HEK293T (cell line): Measurements from ENCODE around the gene KIRREL3.

Source experiments
- CTCF ChIA-PET: fragments of 350-600 bp; formaldehyde crosslinking; extraction: SDS; loops from one replicate; lab custom pipeline; 2021; ENCODE audit warnings: antibody characterized with exemption, inconsistent platforms; lab: Yijun Ruan, JAX
- POLR2A ChIA-PET: fragments of 350-600 bp; formaldehyde crosslinking; extraction: SDS; loops from one replicate; lab custom pipeline; 2020; ENCODE audit warnings: antibody characterized with exemption, inconsistent platforms; lab: Yijun Ruan, JAX
- DNase-seq: peaks from one replicate; pipeline ENCODE4 v3.0.0; 2012; ENCODE audit warnings: mixed read lengths; ENCODE audit errors: extremely low spot score
- ARNT ChIP-seq: fragments of 450-650 bp; IDR thresholded peaks from 2 replicates; pipeline ENCODE4 v1.6.1; 2017; ENCODE audit warnings: mild to moderate bottlenecking
- BHLHE40 ChIP-seq: fragments of 450-650 bp; IDR thresholded peaks from 2 replicates; pipeline ENCODE4 v1.6.1; 2016; ENCODE audit warnings: mild to moderate bottlenecking, moderate library complexity, borderline replicate concordance
- CTBP1 ChIP-seq: fragments of 450-650 bp; IDR thresholded peaks from 2 replicates; pipeline ENCODE4 v1.6.1; 2016; ENCODE audit warnings: borderline replicate concordance
- ELF4 ChIP-seq: fragments of 450-650 bp; IDR thresholded peaks from 2 replicates; pipeline ENCODE4 v1.6.1; 2017; ENCODE audit warnings: antibody characterized with exemption
- FOXA1 ChIP-seq: fragments of 450-650 bp; IDR thresholded peaks from 2 replicates; pipeline ENCODE4 v1.6.1; 2016; ENCODE audit warnings: mild to moderate bottlenecking
- FOXK2 ChIP-seq: fragments of 450-650 bp; IDR thresholded peaks from 2 replicates; pipeline ENCODE4 v1.6.1; 2016; ENCODE audit warnings: mild to moderate bottlenecking
- FOXM1 ChIP-seq: fragments of 450-650 bp; IDR thresholded peaks from 2 replicates; pipeline ENCODE4 v1.6.1; 2017; ENCODE audit warnings: mild to moderate bottlenecking, borderline replicate concordance
- HDGF ChIP-seq: fragments of 450-650 bp; IDR thresholded peaks from 2 replicates; pipeline ENCODE4 v1.6.1; 2017; ENCODE audit warnings: antibody characterized with exemption, borderline replicate concordance
- L3MBTL2 ChIP-seq: fragments of 450-650 bp; conservative IDR thresholded peaks from 2 replicates; pipeline ENCODE4 v1.6.1; 2016; ENCODE audit warnings: mild to moderate bottlenecking
- LEF1 ChIP-seq: fragments of 450-650 bp; IDR thresholded peaks from 2 replicates; pipeline ENCODE4 v1.6.1; 2017; ENCODE audit warnings: mild to moderate bottlenecking, borderline replicate concordance
- NFRKB ChIP-seq: fragments of 450-650 bp; IDR thresholded peaks from 2 replicates; pipeline ENCODE4 v1.6.1; 2016; ENCODE audit warnings: mild to moderate bottlenecking, moderate library complexity
- SP1 ChIP-seq: fragments of 450-650 bp; IDR thresholded peaks from 2 replicates; pipeline ENCODE4 v1.6.1; 2017
- SUZ12 ChIP-seq: fragments of 450-650 bp; IDR thresholded peaks from 2 replicates; pipeline ENCODE4 v1.6.1; 2016; ENCODE audit warnings: mild to moderate bottlenecking
- TARDBP ChIP-seq: fragments of 450-650 bp; IDR thresholded peaks from 2 replicates; pipeline ENCODE4 v1.6.1; 2016
- ZNF384 ChIP-seq: fragments of 450-650 bp; IDR thresholded peaks from 2 replicates; pipeline ENCODE4 v1.6.1; 2016
- TF ChIP-seq, protein P1 (sequence below): fragments of 450-650 bp; IDR thresholded peaks from 2 replicates; pipeline ENCODE4 v1.6.1; 2016

The KIRREL3 gene

DNA sequence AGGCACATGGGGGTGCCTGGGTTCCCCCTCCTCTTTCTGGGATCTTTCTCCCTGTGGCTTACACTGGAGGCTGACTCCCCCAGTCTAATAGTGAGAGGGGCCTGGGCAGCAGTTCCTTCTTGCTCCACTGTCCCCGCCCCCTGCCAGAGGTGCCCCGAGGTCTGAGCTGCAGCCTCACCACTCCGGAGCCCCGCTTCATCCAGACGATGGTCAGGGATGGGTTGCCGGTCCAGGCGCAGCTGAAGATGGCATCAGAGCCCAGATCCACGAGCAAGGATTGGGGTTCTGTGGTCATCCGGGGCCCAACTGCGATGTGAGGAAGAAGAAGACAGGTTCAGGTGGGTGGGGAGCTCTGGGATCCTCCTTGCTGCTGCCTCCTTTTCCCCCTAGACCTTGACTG, 554.0 kb downstream of the KIRREL3 start:
- POLR2A ChIA-PET = no interaction called here
- no peak for DNase-seq
- no peak for TF ChIP-seq NFRKB
- TF ChIP-seq SP1 = no peak
- TF ChIP-seq FOXM1 = no peak
- TF ChIP-seq LEF1 = no peak
- TF ChIP-seq BHLHE40 = no peak
- TF ChIP-seq ARNT = no peak
- TF ChIP-seq, protein P1, sequence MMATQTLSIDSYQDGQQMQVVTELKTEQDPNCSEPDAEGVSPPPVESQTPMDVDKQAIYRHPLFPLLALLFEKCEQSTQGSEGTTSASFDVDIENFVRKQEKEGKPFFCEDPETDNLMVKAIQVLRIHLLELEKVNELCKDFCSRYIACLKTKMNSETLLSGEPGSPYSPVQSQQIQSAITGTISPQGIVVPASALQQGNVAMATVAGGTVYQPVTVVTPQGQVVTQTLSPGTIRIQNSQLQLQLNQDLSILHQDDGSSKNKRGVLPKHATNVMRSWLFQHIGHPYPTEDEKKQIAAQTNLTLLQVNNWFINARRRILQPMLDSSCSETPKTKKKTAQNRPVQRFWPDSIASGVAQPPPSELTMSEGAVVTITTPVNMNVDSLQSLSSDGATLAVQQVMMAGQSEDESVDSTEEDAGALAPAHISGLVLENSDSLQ = no peak
- no peak for TF ChIP-seq TARDBP
- no peak for TF ChIP-seq SUZ12
- no peak for TF ChIP-seq ZNF384
- TF ChIP-seq L3MBTL2 = no peak
- no peak for TF ChIP-seq FOXK2
- CTCF ChIA-PET = no interaction called here

- TF ChIP-seq HDGF = no peak
- TF ChIP-seq TARDBP = no peak
- TF ChIP-seq, protein P1 = no peak
- no peak for TF ChIP-seq ARNT
- TF ChIP-seq ELF4 = no peak
- no peak for TF ChIP-seq SUZ12
- TF ChIP-seq SP1 = no peak
- no peak for TF ChIP-seq BHLHE40
- TF ChIP-seq ZNF384 = no peak
- no peak for TF ChIP-seq CTBP1
- no peak for TF ChIP-seq L3MBTL2
- TF ChIP-seq FOXA1 = no peak
- TF ChIP-seq LEF1 = no peak
- no peak for TF ChIP-seq NFRKB
- TF ChIP-seq FOXK2 = no peak
- TF ChIP-seq FOXM1 = no peak
- CTCF ChIA-PET = interaction anchor here (1.1 kb wide), 1 partner anchor 37 kb away, joined by 4 read pairs; no protein-coding TSS in a partner anchor
- DNase-seq = no peak
- POLR2A ChIA-PET = no interaction called here
Observed at GRCh38 chr11:126444072-126444471, 556.5 kb downstream of the KIRREL3 start.

DNA sequence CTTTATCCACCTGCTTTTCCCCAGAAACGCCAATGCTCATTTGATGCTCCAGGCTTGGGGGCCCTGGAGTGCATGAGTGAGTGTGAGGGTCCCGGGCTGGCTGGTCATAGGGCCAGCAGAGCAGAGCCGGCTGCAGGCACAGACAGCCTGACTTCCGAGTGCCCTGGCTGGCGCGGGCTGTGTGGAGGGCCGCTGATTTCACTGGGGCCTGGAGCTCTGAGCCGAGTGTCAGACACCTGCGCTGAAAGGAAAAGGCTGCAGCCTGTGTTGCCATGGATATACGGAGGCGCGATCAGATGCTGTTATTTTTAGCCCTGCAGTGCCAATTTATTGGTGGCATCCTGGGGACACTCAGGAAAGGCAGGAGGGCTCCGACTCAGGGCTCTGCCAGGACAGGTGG, 557.5 kb downstream of the KIRREL3 start:
- TF ChIP-seq CTBP1 = no peak
- TF ChIP-seq ZNF384 = no peak
- CTCF ChIA-PET = interaction anchor here (0.6 kb wide), 1 partner anchor 768 kb away, joined by 3 read pairs; no protein-coding TSS in a partner anchor
- DNase-seq = no peak
- POLR2A ChIA-PET = no interaction called here

DNA sequence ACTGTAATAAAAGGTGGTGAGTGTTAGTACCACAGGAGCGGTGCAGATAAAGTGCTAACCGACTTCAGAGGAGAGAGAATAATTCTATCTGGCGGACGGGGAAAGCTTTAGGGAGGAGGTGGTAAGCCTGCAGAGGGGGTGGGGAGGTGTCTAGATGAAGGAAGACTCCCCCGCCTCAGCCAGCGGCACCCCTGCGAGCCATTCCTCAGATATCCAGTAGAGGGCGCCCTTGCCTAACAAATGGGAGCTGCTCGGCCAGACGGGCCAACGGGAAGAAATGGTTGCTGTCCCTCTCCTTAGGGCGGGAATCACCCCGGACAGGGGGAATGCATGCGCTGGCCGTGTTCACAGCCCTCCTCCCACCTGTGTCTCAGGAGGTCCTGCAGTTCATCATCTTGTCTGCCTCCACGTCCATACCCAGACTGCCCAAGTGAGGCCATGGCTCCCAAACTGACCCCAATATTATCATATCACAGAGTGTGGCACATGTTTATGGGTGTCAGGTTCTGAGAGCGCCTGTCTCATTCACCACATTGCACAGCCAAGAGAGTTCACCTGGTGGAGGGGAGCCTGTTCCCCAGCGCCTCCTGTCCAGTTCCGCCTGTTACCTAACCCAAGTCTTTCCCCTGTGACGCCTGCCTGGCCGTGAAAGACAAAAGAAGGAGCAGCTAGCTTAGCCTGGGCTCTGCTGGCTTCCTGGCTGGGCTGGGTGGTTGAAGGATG, 559.6 kb downstream of the KIRREL3 start:
- ChIA-PET POLR2A (no interaction called here), CTCF (interaction anchor here (0.6 to 1.3 kb wide), 6 partner anchors 40 to 904 kb away, joined by 3 to 12 read pairs (median 4); no protein-coding TSS in a partner anchor)
- TF ChIP-seq TARDBP (no peak), FOXK2 (no peak), L3MBTL2 (peak; percentile 79)
- DNase-seq = peak; percentile 93

DNA sequence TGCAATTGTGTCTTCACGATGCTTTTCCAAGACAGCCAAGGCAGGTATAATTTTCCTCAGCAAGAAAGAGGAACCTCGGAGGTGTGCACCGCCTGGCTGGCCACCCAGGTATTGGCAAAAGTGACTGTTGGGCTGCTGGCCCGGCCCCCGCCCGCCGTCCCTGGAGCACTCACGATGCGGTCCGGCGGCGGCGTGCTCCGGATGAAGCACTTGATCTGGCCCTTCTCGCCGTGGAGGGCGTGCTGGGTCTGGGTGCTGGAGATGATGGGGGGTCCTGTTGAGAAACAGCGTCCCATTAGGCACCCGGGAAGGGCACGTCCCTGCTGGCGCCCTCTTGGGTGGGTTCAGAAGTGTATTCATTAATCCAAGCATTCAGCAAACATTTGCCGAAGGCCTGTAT, 560.3 kb downstream of the KIRREL3 start:
- TF ChIP-seq FOXA1 = no peak
- no peak for TF ChIP-seq SUZ12
- no peak for TF ChIP-seq ZNF384
- no peak for TF ChIP-seq CTBP1
- no peak for TF ChIP-seq FOXK2
- no peak for TF ChIP-seq LEF1
- no peak for TF ChIP-seq TARDBP
- no peak for TF ChIP-seq FOXM1
- no peak for TF ChIP-seq ELF4
- no peak for TF ChIP-seq ARNT
- TF ChIP-seq, protein P1 = no peak
- TF ChIP-seq BHLHE40 = no peak
- TF ChIP-seq HDGF = no peak
- ChIA-PET CTCF (interaction anchor here (0.6 to 1.3 kb wide), 4 partner anchors 41 to 878 kb away, joined by 3 to 12 read pairs (median 4); no protein-coding TSS in a partner anchor), POLR2A (no interaction called here)
- DNase-seq = no peak

DNA sequence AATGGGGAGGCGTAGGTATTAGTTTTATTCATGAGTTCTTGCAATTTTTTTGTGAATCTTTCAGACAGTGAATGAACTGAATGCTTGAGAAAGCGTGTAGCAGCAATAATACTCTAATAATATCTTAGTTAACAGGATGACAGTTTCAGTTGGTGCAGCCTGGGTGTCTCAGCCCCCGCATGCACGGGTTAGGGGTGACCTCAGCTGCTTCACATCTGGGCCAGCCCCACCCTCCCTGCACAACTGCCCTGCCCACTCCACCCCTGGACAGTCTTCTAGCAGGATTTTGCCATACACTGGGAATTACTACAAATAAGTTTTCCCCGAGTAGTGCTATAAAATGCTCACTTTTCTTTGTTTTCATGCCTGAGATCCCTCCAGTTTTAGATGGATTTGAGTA, 561.9 kb downstream of the KIRREL3 start:
- DNase-seq = no peak
- ChIA-PET POLR2A (no interaction called here), CTCF (no interaction called here)
- TF ChIP-seq ELF4 = no peak
- TF ChIP-seq SP1 = no peak
- TF ChIP-seq FOXM1 = no peak
- TF ChIP-seq CTBP1 = no peak
- no peak for TF ChIP-seq ARNT
- TF ChIP-seq FOXK2 = no peak
- TF ChIP-seq, protein P1 = no peak
- TF ChIP-seq ZNF384 = no peak
- TF ChIP-seq BHLHE40 = no peak
- TF ChIP-seq L3MBTL2 = no peak
- TF ChIP-seq LEF1 = no peak
- TF ChIP-seq TARDBP = no peak
- no peak for TF ChIP-seq SUZ12
- no peak for TF ChIP-seq HDGF
- TF ChIP-seq FOXA1 = no peak
- no peak for TF ChIP-seq NFRKB
